HPDE6-E6E7 (cell line): ENCODE data around the gene CPB2.

ENCODE experiments used
- DNase-seq: peaks from one replicate; pipeline ENCODE4 v3.0.0; 2011; ENCODE audit warnings: missing footprints; ENCODE audit errors: extremely low spot score

Gene CPB2

DNA sequence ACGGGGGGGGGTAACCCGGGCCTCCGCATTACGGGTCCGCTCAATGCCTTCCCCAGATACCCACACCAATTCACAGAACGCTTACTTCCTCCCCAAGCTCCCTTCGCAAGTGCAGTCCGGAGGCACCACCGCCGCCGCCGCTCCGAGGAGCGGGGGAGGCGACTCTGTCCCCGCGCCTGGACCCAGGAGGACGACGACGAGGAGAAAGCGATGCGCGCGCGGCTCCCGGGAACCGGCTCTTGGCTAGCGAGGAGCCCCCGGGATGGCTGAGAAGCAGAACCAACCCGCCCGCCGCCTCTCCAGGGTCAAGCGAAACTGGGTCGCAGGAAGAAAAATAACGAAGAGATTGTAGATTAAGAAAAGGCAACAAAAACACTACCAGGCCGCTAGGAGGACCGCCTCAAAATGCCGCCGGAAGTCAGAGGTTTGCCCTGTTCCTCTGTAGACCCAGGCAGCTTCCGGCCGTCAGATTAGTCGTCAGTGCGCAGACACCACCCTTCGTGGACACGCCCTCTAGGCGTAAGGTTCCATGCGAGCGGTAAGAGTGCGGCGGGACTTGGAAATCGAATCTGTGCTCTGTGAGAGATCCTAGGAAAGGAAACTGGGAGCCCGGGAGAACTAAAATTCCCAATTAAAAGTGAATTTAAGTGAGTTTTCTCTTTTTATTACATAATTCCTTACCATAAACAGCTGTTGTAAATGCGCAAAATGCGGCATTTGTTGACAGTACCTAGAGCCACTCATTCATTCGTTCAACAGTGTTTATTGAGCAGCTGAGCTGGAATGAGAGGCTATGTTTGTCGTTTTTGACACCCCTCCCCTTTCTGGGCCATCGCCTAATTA, 52.3 kb downstream of the CPB2 start, which contains the start of gene ZC3H13:
Gene ZC3H13, minus strand, starts transcription at position 428 of the 843 bp plus-strand sequence. CDS start 7,239 bp downstream, outside the sequence.
- peak; percentile 66 for DNase-seq

DNA sequence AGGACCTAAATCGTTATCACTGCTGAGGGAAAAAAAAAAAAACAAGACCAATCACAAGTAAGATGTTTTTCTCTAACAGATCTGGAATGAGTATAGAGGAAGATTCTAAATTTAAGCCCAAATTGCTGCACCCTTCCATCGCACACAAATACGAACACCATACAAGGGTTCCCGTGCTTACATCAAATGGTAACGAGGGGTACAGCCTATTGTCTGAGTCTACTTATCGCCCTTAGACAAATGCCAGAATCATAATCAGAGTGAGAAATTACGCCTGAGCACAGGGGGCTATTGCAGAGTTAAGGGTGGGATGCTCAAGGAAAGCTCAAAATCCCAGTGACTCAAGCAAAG, 52.9 kb downstream of the CPB2 start:
- DNase-seq, result no peak

DNA sequence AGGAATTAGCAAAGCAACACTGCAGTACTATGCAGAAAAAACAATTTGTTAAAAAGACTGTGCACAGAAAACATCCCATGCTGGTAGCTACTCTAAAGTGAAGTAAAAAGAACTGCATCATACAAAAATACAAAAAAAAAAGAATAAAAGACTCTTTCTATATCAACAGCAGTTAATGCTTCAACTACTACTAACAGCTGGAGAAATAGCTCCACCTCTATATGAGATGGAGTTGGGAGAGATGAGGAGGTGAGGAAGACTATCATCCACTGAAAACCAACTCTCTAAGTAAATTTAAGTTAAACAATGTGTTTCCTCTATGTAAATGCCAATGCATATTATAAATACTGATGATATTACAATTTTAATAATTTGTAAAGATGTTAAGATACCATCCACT, 54.1 kb downstream of the CPB2 start:
- DNase-seq, result no peak

DNA sequence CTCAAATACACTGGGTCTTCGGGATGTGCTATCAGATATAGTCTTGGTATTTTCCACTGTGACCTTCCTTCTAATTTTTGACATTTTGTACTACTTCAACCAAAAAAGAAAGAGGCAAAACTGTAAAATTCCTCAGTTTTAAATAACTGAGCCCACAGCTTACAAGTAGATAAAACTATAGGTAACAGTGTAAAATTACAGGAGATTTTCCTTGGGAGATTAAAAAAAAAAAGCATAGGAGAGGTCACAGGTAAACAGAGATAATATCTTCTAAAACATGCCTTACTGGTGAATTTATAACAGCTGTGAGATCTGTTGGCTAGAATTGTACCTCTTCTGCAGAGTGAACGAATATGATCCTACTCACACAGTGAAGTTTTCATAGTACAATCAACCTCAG, 59.4 kb downstream of the CPB2 start:
- no peak for DNase-seq

DNA sequence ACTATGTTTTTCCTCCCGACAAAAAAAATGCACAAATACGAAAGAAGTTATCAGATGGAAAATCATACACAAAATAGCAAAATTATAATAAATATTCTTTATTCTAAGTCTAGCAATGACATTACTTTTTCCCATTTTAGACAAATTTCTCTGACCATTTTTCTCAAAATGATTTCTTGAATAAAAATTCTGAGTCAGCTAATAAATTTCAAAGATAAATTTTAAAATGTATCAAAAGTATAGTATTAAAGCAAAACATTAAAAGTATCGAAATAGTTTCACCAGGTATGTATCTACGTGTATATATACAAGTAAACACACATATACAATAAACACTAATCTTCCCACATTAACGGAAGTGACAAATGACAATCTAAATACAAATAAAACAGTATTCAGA, 61.2 kb downstream of the CPB2 start:
- DNase-seq, result no peak

DNA sequence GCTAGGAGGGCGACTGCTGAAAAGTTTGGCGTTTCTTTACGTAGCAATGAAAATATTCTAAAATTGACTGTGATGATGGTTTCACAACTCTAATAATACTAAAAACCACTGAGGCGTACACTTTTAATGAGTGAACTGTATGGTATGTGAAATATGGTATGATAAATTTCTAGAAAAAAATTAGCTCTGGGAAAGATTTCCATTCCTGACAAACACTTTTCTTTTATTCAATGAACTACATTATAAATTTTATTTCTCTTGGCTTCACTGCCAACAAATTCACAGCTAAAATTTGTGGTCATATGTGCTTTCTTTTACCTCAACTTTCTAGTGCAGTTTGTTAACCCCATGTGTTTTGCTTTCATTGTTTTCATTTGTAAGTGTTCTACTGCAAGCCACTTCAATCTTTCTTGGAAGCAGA, 63.4 kb downstream of the CPB2 start:
- DNase-seq, result no peak

DNA sequence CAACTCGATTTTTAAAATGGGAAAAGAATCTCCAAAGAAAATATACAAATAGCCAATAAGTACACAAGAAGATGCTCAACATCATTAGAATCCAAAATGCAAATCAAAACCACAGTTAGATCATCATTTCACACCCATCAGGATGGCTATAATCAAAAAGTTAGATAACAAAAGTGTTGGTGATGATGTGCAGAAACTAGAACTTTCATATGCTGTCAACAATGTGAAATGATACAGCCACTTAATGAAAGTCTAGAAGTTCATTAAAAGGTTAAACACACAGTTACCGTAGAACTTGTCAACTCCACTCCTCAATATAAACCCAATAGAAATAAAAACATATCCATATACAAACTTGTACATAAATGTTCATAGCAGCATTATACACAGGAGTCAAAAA, 64.1 kb downstream of the CPB2 start:
- DNase-seq, result no peak

DNA sequence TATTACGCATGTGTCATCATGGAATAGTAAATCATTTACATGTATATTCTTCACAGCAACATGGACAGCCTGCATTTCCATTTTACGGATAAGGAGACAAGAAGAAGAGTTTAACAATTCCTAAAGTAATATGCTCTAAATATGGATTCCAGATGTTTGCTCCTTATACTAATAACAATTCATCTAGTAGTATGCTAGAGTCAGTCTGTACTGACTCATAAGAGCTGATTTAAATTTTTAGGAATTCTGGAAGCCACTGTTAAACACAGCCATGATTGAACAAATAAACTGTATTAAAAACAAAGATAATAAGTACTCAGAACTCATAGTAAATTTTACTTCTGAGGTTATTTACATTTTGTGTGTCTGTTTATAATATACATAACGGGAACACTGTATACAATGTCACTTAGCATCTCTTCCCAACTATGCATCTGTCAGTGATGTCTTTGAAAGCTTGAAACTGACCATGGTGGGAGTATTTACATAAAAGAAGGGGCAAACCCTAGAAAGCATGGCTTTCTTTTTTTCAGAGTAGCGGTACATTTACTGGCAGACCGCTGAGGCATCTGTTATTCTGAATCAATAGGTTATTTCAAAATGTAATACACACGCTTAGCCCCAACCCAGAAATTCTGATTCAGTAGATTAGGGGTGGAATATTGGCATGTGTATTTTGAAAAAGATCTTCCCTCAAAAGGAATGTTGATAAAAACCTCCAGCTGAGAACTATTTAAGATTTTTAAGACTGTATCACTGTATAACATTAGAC, 65.2 kb downstream of the CPB2 start:
- DNase-seq, result no peak

DNA sequence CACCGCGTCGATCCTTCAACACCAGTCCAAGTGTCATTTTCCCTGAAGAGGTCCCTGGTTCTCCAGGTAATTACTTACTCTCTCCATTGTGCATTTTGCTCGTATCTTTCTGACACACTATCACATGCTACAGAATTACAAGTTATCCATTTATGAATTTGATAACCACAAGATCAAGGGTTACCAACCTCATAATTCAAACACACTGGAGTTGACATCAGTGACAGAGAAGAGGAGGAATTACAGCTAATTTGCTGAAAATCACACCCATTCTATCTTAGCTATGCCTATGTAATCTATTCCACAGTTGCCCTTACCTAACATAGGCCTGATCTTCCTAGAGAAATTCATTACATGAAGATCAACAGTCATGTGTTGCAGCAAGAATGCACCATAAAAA, 66.5 kb downstream of the CPB2 start:
- no peak for DNase-seq

DNA sequence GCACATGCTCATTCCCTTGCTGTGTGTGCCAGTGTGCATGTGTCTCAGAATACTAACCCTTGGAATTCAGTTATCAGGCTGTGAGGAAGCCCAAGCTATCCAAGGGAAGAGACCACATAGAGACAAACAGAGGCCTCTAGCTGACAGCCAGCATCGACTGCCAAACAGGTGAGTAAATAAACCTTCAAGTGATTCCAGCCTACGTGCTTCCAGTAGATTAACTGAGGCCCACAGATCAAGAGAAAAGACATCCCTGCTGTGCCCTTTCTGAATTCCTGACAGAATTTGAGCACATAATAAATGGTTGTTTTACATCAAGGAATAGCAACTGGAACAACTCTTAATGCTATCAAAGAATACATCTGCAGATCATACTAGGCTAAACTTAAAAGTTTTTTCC, 69.8 kb downstream of the CPB2 start:
- DNase-seq, result no peak

DNA sequence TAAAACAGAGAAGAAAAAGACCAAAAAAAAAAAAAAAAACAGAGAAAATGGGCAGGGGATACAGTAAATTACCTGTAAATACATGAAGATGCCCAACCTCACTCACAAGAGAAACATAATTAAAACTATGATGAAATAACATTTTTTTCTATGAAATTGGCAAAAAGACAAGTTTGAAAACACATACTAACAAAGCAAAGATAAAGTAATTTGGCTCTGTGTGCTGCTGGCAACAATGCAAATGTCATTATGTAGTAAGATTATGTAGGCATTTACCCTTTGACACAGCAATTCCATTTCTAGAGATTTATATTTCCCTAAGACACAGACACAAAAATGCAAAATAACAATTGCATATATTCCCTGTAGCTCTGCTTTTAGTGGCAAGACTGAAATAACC, 72.5 kb downstream of the CPB2 start:
- DNase-seq, result no peak

DNA sequence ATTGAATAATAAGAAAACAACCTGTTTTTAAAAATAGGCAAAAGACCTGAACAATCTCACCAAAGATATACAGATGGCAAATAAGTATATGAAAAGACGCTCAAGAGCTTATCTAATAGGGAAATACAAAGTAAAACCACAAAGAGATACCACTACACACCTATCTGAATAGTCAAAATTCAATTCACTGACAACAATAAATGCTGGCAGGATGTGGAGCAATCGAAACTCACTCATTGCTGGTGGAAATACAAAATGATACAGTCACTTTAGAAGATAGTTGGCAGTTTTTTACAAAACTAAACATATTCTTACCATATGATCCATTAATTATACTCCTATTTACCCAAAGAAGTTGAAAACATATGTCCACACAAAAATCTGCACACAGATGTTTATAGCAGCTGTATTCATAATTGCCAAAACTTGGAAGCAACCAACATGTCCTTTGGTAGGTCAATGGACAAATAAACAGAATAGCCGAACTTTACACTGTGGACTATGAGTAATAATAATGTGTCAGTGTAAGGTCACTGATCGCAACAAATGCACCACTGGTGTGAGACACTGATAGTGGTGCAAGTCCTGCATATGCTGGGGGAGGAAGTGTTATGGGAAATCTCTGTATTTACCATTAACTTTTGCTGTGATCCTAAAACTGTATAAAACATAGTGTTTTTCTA, 73.1 kb downstream of the CPB2 start:
- no peak for DNase-seq

DNA sequence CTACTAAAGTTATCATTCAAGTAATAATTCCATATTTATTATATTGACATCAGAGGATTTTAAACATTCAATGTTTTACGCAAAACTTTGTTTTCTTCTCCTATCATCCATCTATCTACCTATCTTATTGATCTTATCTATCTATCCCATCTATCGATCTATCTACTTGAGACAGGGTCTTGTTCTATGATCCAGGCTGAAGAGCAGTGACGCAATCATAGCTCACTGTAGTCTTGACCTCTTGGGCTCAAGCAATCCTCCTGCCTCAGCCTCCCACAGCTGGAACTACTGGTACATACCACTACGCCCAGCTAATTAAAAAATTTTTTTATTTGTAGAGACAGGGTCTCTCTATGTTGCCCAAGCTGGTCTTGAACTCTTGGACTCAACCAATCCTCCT, 79.7 kb downstream of the CPB2 start:
- DNase-seq, result no peak

DNA sequence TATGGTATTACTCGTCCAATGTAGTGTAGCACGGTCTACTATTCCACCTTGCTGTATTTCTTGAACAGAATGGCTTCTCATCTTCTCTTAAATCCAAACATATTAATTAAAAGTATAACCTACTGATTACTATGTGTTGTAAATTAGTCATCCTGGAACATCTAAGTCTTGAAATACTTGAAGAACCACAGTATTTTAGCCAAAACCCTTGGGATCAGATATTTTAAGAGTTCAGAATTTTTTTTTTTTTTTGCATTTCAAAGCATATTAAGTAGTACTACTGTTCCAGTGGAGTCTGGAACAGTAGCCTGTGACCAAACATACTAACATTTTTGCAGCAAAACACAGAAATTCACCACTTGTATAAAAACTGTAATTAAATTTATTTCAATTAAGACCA, 82.4 kb downstream of the CPB2 start:
- no peak for DNase-seq

DNA sequence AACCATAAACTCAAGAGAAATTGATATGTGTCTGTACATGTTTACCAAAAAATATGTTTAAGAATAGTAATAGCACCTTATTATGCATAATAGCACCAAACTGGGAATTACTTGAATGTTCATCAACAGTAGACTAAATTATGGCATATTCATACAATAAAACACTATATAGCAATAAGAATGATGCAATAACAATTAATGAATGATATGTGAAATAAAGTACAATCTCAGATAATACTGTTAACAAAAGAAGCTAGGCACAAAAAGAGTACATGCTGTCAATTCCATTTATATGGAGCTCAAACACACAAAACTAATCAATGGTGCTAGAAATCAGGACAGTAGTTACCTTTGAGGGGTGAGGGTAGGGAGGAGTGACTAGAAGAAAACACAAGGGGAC, 88.6 kb downstream of the CPB2 start:
- DNase-seq, result no peak

DNA sequence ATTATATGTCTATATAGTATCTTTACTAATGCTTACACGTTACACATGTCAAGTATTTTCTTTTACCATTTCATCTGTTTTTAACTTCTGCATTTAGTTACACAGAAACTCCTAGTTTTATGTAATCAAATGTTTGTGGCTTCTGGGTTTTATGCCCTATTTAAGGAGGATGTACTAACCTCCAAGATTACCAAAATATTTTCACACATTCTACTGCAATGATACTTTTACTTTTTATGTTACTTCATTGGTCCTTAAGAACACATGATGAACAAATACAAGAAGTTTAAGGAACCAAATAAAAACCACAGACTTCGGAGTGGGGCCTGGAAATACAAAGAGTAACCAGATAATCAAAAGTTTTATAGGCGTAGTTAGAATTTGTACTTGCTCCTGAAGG, 89.5 kb downstream of the CPB2 start:
- DNase-seq, result no peak

DNA sequence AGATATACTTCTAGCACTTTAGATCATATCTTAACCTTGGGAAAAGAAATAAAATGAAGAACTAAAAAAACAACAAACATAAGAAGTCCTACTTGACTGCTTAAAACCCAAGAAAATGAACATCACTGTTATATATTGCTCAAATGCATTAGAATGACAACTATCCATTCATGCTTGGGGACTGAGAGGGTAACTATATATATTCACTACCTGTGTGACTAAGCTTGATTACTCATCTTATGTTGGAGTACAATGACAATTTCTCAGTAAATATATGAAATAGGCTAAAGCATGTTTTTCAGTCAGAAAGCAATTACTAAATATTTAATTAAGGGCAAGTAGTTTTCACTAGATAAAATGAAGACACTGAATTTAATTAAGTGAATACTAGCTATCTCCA, 92.4 kb downstream of the CPB2 start:
- no peak for DNase-seq

DNA sequence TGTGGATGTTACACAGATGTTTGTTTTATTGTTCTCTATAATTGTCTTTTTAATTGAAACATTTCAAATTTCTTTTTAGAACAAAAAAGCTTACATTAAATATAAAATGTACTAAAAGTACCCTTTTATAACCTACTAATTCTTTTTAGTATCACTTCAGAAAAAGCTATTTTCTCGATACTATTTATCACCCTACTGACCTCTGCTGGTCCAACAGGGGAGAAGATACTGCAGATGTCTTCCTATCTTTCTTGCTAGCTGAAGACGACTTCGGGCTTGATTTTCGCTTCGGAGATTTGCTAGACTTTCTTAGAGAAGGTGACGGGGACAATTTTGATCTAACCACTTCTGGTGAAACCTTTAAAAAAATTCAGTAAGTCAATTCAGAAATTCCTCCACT, 94.7 kb downstream of the CPB2 start:
- no peak for DNase-seq

DNA sequence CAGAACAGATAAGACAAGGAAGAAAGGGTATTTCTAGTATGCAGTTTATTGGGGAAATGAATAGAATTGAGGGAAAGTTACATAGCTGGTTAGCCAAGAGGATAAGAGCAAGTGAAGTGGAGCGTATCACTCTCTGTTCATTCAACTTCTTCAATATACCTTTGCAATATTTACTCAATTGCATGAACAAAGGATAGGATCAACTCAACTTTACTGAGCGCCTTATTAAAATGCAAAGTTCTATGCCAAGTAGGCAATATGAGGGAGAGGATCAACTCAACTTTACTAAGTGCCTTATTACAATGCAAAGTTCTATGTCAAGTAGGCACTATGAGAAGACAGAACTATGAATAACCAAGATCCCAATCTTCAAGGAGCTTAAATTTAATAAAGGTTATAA, 96.2 kb downstream of the CPB2 start:
- DNase-seq, result no peak

DNA sequence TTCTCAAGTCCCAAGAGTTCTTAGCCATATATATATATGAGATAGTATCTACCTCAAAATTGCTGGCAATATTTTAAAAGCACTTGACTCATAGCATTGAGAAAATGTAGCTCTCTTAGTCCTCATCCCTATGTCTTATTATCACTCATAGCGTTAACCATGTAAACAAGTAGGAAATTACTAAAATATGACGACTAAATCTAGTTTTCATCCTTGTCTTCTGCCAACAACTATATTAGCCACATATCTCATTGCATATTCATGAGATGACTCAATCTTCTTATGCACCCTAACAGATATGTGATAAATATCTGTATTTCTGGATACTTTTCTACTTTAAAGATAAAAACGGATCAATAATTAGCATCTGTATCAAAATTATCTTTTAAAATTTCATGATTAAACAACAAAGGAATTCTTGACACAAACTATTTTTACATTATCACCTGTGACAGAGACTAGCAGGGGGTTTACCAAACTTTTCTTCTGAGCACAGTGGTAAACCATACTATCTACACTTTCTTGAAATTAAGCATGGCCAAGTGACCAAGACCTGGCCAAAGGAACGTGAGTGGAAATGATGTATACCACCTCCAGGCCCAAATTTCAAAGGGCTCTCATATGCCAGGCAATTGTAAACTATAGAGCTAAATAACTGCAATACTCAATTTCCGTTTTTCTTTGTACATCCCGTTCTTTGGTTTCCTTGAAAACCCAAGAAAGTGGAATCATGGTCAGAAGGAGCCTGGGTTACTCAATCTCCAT, 98.0 kb downstream of the CPB2 start:
- no peak for DNase-seq

DNA sequence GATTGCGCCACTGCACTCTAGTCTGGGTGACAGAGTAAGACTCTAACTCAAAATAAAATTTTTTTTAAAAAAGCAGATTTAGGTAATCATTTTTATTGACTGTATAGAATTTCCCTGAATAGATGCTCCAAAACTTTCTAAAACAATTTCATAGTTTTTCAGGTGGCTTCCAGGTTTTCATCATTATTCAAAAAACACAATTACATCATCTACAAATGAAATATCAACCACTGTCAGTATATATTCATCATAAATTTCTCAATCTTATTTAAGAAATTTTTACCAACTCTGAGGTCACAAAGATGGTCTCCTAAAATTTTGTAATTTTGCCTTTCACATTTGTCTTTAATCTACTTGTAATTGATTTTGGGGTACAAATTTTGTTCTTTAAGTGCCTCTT, 100.3 kb downstream of the CPB2 start:
- no peak for DNase-seq
